C4-2B (cell line): ENCODE measurements around the gene CPOX.
"Not testable (repeated sequence)": the region's sequence is repeated elsewhere in the genome, so short reads cannot be mapped to it uniquely, and the experiment has no call there.

Source experiments
- H3K27ac ChIP-seq: fragments of 450-650 bp; 2 replicates; pipeline ENCODE4 v1.5.1; 2017
- CTCF ChIP-seq: fragments of 450-650 bp; conservative IDR thresholded peaks from 2 replicates; pipeline ENCODE4 v1.5.1; 2017; ENCODE audit warnings: mild to moderate bottlenecking
- ZFX ChIP-seq: fragments of 450-650 bp; IDR thresholded peaks from 2 replicates; pipeline ENCODE4 v1.6.1; 2017

Gene CPOX

DNA sequence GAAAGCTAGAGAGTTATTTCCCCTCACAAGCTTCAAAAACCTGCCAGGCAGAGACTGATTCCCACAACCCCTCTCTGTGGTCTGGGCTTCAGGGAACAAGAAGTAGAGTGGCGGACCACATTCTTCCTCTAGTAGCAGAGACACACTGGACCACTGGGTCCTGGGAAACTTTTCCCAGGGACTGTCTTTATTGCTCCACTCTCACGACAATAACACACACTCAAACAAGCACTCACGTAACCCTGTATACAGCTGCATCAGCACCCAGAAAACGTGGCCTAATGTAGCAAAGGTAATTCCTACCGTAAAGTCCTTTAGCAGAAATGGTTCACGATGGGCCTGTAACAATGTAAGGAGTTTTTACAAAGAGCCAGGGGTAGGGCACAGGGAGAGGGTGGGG, 27.6 kb downstream of the CPOX start:
- no peak overlapping the region for H3K27ac ChIP-seq
- TF ChIP-seq CTCF (no peak), ZFX (no peak)

DNA sequence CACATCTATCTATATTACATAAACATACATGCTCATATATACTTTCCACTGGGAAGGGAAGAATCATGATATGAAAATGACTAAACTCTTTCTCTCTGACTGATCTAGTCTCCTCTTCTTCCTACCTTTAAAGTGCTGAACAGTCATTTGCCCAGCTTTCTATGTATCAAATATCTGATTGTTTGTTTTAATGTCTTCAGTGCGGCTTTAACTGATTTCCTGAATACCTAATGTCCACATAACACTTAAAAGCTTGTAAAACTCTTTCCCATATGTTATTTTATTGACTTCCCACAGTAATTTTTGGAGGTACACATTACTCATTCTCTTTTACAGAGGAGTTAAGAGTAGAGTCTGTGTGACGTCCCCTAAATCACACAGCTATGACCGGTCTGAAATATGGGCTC, 28.2 kb downstream of the CPOX start:
- TF ChIP-seq ZFX = no peak
- no peak for TF ChIP-seq CTCF
- H3K27ac ChIP-seq = no peak overlapping the region

GRCh38 chr3:98564282-98565005, 29.0 kb downstream of the CPOX start:
- TF ChIP-seq ZFX (no peak), CTCF (no peak)
- no peak overlapping the region for H3K27ac ChIP-seq

DNA sequence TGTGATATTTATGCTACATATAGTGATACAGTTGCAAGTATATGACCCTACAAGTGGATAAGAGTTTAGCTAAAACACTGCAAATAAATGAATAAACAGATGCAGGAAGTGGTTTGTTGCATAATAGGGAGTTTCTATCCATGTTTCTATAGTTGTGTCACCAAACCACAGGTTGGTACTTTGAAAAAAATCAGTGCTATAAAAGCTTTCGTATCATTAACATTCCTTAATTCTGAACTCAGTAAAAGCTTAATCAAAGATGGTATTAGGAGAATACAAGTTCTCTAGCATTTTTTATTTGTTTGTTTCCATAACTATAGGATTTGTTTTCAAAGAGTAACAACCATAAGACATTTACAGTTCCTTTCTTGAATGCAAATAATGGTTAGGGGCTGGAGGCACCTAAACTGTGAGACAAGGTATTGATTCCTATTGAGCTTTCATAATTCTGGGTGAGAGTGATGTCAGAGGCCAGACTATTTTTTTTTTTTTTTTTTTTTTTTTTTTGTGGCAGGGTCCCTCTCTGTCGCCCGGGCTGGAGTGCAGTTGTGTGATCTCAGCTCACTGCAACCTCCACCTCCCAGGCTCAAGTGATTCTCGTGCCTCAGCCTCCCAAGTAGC, 29.6 kb downstream of the CPOX start:
- no peak overlapping the region for H3K27ac ChIP-seq

DNA sequence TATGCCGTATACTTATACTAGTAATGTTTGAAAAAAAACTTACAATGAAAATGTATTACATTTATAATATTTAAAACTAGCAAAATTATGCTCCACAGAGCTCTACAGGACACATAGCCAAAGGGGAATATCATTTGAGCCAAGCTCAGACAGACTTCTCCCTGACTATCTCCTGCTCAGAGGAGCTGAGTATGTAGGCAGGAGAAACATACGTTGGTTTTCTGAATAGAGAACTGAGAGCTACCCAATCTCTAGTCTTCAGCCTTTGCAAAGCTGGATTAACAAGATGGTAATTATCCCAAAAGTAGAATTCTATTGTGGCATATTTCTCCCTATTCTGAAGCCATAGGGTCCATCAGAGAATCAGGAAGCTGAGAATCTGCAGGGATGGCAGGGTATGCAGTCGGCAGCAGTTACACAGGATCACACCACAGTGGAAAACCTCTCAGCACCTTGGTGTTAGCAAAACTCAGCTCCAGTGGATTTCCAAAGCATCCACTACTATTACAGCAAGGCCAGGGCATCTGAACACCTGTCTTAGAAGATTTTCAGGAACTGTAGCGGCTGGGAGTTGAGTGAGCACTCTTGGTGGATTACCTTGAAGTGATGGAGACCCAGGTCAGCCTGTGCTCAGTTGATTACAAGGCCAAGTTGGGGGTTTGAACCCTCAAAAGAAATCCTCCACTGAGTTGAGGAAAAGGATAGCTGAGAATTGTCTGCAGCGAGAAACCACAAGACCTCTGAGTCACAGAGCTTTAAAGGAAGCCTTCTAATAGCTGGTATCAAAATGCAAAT, 31.5 kb downstream of the CPOX start:
- TF ChIP-seq CTCF = no peak
- TF ChIP-seq ZFX = no peak
- H3K27ac ChIP-seq = no peak overlapping the region

More for the DNA sequence above, 29.6 kb downstream of the CPOX start:
- no peak for TF ChIP-seq CTCF

DNA sequence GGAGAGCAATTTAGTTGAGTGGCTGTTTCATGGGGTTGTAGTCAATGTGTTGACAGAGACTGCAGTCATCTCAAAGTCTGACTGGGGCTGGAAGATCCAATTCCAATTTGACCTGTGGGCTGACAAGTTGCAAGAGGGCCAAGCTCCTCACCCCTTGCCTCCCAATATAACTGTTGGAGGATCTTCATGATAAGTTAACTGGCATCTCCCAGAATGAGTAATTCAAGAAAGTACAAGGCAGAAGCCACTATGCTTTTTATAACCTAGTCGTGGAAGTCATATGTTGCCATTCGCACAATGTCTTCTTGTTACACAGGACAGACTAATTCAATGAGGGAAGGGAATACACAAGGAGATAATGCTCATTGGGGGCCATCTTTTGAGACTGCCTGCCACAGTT, 32.5 kb downstream of the CPOX start:
- H3K27ac ChIP-seq = no peak overlapping the region
- TF ChIP-seq ZFX (no peak), CTCF (no peak)

DNA sequence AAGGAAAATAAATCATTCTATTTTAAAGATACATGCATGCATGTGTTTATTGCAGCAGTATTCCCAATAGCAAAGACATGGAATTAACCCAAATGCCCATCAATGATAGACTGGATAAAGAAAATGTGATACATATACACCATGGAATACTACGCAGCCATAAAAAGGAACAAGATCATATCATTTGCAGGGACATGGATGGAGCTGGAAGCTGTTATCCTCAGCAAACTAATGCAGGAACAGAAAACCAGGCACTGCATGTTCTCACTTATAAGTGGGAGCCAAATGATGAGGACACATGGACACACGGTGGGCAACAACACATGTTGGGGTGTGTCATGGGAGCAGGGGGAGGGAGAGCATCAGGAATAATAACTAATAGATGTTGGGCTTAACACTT, 33.6 kb downstream of the CPOX start:
- H3K27ac ChIP-seq = not testable (repeated sequence)
